HG03457 (cell line): ENCODE measurements around the gene MYO18B.

ENCODE experiments used
- ATAC-seq: cut with Tn5 transposase; IDR thresholded peaks from one replicate; pipeline ENCODE4 v1.9.1; 2021; ENCODE audit warnings: moderate number of reproducible peaks; ENCODE audit not compliant: unreplicated experiment

Gene MYO18B

DNA sequence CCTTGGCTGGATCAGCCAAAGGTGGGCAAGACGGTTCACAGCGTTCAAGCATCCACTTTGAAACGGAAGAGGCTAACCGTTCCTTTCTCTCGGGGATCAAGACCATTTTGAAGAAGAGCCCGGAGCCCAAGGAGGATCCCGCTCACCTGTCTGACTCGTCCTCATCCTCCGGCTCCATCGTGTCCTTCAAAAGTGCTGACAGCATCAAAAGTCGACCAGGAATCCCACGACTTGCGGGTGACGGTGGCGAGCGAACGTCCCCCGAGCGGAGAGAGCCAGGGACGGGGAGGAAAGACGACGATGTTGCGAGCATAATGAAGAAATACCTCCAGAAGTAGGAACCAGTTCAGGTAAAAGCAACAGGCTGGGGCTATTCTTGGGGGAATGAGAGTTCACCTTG lies 285.4 kb downstream of the MYO18B start:
- no peak for ATAC-seq

- ATAC-seq, result no peak
Observed at GRCh38 chr22:26031641-26032040, 289.7 kb downstream of the MYO18B start.

DNA sequence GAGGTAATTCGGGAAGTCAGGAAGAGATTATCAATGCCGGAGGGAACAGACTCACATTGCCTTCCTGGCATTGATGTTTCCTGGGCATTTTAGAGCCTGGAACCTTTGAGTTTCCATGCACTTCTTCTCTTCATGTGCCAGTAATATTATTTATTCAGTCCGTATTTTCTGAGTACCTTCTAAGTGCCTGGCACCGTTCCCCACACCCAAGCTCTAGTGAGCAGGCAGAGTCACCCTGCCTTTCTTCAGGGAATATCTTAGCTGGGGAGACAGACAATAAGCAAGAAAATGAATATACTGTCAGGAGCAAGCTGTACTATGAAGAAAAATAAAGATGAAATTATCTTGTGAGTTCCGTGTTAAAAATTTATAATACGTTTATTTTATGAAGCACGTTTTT lies 291.1 kb downstream of the MYO18B start:
- ATAC-seq, result no peak

DNA sequence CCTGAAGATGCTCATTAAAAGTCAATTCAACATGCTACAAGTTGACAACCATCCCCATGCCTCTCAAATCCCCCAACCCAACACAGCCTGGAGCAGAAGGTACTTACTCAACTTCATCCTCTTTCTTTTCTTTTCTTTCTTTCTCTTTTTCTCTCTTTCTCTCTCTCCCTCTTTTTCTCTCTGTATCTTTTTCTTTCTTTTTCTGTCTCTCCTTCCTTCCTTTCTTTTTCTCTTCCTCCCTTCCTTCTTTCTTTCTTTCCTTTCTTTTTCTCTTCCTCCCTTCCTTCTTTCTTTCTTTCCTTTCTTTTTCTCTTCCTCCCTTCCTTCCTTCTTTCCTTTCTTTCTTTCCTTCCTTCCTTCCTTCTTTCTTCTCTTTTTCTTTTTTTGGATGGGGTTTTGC lies 291.6 kb downstream of the MYO18B start:
- ATAC-seq, result no peak

GRCh38 chr22:26035523-26035922 lies 293.5 kb downstream of the MYO18B start:
- no peak for ATAC-seq

DNA sequence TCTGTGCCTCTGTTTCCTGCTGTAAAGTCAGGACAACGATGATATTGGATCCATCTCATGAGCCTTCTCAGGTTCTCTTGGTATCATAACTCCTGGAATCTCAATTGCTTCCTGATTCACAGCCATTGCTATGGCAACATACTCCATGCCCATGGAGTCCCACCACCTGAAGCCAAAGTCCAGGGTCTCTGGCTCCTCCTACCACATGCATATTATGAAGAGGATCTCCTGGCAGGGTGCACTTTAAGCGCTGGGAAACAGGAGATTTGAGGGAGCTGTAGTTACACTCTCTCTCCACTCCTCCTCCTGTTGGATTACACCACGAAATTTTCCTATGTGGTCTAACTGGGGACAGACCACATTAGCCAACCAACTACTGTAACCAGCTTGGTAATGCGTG lies 296.4 kb downstream of the MYO18B start:
- ATAC-seq, result no peak

DNA sequence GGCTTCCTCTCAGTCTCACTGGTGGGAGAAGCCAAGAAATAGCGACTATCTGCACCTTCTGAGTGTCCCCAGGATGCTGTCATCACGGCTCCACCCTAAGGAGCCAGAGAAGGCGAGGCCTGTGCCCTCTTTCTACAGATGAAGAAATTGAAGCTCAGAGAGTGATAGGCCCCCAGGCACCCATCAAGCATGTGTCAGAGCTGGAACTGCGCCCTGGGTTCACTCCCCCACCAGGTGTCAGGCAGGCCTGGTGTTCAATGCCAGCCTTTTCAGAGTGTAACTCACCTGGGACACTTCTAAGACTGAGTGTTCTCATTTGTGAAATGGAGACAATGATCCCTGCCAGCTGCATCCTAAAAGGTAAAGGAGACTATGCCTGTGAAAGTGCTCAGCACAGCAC lies 299.9 kb downstream of the MYO18B start:
- no peak for ATAC-seq

DNA sequence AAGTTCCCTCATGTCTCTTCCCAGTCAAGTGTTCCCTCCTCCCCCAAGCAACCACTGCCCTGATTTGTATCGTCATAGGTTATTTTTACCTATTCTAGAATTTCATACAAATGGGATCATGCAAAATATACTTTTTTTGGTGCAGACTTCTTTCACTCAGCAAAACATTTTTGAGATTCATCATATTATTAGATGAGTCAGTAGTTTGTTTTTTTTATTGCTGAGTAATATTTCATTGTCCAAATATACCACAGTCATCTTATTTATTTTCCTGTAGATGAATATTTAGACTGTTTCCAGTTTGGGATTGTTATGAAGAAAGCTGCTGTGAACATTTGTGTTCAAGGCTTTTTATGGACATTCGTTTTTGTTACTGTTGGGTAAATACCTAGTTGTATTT lies 301.0 kb downstream of the MYO18B start:
- ATAC-seq, result no peak

DNA sequence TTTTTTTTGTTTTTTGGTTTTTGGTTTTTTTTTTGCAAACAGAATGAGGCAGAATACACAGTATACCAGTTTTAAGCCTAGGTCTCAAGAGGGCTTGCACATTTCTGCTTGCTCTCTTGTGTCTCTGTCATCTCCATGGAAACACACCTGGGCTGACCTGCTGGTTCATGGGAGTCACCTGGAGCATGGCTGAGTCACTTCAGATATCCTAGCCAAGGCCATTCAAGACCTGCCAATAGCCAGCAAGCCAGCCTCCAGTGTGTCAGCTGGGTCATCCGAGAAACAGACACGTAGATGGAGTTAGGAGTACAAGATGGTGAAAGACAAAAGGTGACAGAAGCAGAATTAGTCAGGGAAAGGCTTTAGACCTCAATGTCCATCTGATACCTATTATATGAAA lies 303.1 kb downstream of the MYO18B start:
- no peak for ATAC-seq

- no peak for ATAC-seq
Observed at GRCh38 chr22:26045860-26046259, 303.9 kb downstream of the MYO18B start.

- no peak for ATAC-seq
Observed at GRCh38 chr22:26047516-26047915, 305.5 kb downstream of the MYO18B start.

GRCh38 chr22:26047920-26048319 lies 305.9 kb downstream of the MYO18B start:
- no peak for ATAC-seq

DNA sequence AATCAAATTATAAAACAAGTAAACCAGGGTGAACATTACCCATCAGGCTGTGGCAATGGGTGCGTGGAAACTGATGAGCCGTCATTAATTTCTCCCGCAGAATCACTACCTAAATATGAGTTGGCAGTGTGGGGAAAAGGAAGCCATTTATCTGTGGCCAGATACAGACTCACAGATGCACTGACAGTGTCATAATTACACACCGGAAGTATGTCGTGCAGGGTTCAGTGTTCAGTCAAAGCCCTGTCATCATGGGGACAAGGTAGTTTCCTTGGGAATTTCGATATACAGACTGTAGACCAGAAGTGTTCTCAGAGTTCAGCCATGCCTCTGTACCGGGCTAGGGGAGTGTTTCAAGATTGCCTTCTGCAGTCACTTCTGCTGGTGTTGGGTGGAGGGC lies 308.1 kb downstream of the MYO18B start:
- no peak for ATAC-seq

DNA sequence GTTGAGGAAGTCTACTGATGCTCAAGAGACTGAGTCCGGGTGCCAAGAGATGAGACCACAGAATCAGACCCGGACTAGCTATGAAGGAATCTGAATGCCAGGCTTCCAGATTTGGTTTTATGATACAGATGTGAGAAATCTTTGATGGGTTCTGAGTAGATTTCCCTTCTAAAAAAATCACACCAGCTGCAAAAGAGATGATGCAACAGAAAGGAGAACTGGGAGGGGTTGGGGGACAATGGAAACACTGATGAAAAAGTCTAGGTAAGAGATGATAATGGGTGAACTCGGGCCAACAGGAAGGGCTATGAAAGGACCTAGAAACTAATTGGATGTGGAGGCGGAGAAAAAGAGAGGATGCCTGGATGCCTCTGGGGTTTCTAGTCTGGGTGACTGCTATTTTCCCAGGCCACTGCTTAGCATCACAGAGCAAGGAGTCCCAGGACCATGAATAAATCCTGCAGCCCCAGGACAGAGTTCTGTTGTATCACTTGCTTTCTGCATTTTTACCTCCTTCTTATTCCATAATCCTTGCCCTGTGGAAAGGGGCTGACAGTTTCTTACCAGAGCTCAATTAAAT lies 311.8 kb downstream of the MYO18B start:
- no peak for ATAC-seq

DNA sequence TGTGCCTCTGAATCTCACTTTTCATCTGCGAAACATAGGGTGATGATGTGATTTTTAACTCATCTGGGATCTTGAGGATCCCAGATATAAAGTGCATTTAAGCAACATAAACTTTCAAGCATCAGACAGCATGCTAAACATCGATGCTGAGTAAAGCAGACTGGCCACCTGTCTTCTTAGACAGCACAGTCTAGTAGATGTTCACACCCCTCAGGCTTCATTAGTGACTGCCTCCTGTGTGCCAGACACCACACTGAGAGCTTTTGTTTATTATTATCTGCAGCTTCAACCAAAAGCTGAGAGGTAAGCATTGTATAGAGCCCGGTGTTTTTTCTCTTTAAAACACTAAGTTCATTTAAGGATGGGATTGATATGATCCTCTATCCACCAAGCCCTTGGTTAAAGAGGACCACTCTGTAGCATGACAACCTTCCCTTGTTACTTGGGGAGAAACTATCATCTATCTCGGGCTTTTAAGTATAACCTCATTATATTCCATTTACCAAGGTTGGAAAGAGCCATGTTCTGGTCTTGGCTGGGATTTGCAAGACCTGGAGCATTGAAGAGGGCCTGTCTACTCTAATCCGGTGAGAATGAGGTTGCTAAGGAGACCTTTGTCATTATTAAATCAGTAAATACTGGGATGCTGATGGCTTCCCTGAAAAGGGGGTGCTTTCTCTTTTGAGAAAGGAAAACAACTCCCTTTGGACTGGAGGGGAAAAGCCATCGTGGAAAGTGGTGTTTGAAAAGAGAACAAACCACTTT lies 313.0 kb downstream of the MYO18B start:
- ATAC-seq, result no peak

GRCh38 chr22:26055693-26056092 lies 313.7 kb downstream of the MYO18B start:
- no peak for ATAC-seq

DNA sequence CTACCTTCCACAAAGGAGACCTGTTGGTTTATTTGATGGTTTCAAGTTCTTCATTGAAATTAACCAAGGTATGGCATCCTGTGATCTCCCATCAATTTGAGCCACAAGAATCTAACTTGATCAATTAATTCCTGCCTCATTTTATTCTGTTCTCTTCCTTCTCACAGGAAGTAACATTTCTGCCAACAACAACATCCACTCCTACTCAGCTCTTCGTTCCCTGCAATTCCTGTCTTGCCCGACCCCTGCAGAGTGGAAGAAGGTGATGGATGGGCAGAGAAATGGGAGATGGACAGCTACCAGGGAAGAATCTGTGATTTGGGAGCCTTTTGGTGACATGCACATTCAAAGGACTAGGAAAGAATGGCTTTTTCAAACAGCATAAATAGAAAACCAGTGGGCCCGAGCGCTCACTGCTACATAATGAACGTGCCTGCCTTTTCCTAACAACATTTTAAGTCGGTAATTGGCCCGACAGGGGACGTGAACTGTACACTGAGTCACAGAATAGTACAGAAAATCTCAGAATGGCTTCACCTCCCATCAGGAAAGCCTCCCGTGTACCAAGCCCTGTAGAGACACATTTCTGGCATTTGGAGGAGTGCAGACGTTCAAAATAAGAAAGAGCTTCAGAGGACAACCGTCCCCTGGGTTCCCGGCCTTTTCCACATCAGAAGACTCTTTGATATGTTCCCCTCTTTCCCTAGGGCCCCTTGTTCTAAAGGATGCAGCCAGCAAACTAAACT lies 314.6 kb downstream of the MYO18B start:
- no peak for ATAC-seq

DNA sequence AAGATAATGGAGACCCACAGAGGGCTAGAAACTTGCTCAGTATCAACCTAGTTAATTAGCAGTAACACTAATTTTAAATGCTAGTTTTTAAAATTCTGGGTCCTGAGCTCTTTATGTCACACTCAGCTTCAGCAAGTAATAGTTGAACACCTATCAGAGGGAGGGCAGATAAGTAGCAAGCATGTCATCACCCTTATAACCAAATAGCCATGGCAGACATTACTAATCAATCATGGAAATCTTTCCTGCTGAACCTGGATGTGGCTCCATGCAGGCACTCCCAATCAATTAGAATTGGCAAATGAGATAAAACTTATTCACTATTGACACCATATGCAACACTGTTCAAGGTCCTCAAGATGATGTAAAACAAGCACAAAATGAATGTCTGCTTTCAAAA lies 315.7 kb downstream of the MYO18B start:
- no peak for ATAC-seq

GRCh38 chr22:26064048-26064447 lies 322.1 kb downstream of the MYO18B start:
- ATAC-seq, result no peak

GRCh38 chr22:26065847-26066246 lies 323.9 kb downstream of the MYO18B start:
- no peak for ATAC-seq

DNA sequence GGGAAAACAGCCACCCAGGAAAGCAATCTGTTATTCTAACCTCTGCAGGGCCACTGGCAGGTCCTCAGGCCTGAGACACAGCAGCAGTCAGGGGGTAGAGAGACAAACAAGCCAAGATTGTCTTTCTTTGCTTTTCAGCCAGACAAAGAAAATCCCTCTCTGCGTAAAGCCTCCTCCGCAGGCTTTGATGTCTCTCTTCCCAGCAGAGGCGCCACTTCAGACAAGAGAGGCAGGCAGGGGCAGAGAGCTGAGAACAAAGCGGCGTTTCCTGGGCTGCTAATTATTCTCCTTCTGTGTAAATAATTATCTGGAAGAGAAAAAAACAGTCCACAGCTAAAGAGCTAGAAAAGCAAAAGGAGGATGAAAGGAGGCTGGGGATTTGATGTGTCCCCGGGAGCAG lies 324.5 kb downstream of the MYO18B start:
- no peak for ATAC-seq

DNA sequence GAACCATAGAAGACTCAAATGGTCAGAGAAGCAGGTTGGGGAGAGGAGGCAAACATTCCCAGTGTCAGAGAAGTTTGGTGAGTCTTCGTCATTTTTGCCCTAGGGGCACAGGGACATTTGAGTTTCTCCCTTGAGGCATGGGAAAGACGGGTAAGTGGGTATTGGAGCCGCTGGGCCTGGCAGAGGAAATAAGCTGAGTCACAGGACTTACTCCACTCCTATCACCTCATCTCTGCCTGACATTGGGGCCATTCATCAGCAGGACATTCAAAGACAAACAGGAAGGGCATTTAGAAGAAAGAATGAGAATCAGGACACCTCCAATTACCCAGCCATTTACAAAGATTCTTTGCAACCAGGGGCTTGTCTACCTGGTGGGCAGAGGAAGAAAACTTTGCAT lies 326.6 kb downstream of the MYO18B start:
- no peak for ATAC-seq
